Measurements from ENCODE around the gene CNTNAP2.

DNA sequence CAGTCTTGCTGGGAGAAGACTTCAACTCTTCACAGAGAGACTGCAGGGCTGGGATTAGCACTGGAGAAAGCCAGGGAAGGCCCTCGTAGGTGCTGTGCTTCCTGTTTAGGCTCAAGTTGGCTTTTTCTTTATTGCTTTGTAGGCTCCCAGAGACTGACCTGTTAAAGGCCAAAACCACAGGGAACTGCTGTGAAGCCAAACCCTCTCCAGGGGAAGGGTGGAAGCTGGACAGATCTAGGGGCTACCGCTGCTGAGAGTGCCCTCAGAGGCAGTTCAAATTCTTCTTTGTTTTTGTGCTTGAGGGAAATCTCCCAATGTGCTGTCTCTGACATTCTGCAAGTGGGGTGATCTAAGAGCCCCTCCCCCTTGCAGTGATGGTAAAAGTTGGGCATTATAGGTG lies 198.4 kb downstream of the CNTNAP2 start:
- TF ChIP-seq EZH2 (IDR thresholded peaks at IDR 0.05; ENCODE audit: insufficient read depth, poor library complexity, severe bottlenecking) = no peak
- no peak for TF ChIP-seq EZH2phosphoT487 (IDR thresholded peaks at IDR 0.05; ENCODE audit: insufficient read depth, low read depth)

Data from GM23248 (cell line).